Activated CD4-positive, alpha-beta T cell treated with anti-CD3 and anti-CD28 coated beads, Interleukin-2, amount 50 U/mL, for 16 hours (primary cell): ENCODE data around the gene CYS1.
"Not testable (repeated sequence)": the region's sequence is repeated elsewhere in the genome, so short reads cannot be mapped to it uniquely, and the experiment has no call there.

Experiments
- DNase-seq: peaks from one replicate; pipeline ENCODE4 v3.0.0-alpha.2; 2020

CYS1 gene

GRCh38 chr2:10079870-10080535, at the start of gene CYS1:
Gene CYS1 (minus strand): TSS chr2:10080411. CDS start chr2:10080223, 188 bp downstream.
- DNase-seq: no peak

- no peak for DNase-seq
These were observed 49.3 kb upstream of the CYS1 start for GRCh38 chr2:10129490-10129889.

GRCh38 chr2:10128420-10128819, 48.2 kb upstream of the CYS1 start:
- DNase-seq: no peak

GRCh38 chr2:10126632-10127026, 46.4 kb upstream of the CYS1 start:
- no peak for DNase-seq

- no peak for DNase-seq
These were observed 45.8 kb upstream of the CYS1 start for GRCh38 chr2:10125842-10126631.

- DNase-seq: peak; percentile 74
These were observed 44.4 kb upstream of the CYS1 start for GRCh38 chr2:10124538-10125045.

- DNase-seq: no peak
These were observed 43.1 kb upstream of the CYS1 start for GRCh38 chr2:10123281-10123680.

GRCh38 chr2:10122500-10123280, 42.5 kb upstream of the CYS1 start, which contains the start of gene RRM2:
Gene RRM2 (plus strand): TSS chr2:10122739. CDS start chr2:10122799, 60 bp downstream.
- DNase-seq: peak; percentile 99

- DNase-seq: no peak
These were observed 40.8 kb upstream of the CYS1 start for GRCh38 chr2:10120877-10121574.

GRCh38 chr2:10120158-10120876, 40.1 kb upstream of the CYS1 start:
- peak; percentile 97 for DNase-seq

GRCh38 chr2:10119601-10120157, 39.5 kb upstream of the CYS1 start:
- DNase-seq: no peak

GRCh38 chr2:10119027-10119325, 38.8 kb upstream of the CYS1 start:
- DNase-seq: no peak

- no peak for DNase-seq
These were observed 29.1 kb upstream of the CYS1 start for GRCh38 chr2:10109311-10109710.

GRCh38 chr2:10104906-10105305, 24.7 kb upstream of the CYS1 start:
- DNase-seq: not testable (repeated sequence)

- no peak for DNase-seq
These were observed 23.0 kb upstream of the CYS1 start for GRCh38 chr2:10103179-10103578.

- no peak for DNase-seq
These were observed 21.3 kb upstream of the CYS1 start for GRCh38 chr2:10101491-10101890.

- peak; percentile 39 for DNase-seq
These were observed 17.3 kb upstream of the CYS1 start for GRCh38 chr2:10097352-10098148.

GRCh38 chr2:10096641-10097040, 16.4 kb upstream of the CYS1 start:
- DNase-seq: no peak

GRCh38 chr2:10095175-10095574, 15.0 kb upstream of the CYS1 start:
- no peak for DNase-seq

- DNase-seq: no peak
These were observed 14.1 kb upstream of the CYS1 start for GRCh38 chr2:10094271-10094814.

GRCh38 chr2:10091889-10092244, 11.7 kb upstream of the CYS1 start:
- DNase-seq: not testable (repeated sequence)
